H9 (cell line): ENCODE measurements around the gene MYRIP. TPM values are rescaled to one million over a fixed set of nuclear protein-coding genes. Genes with fewer than 3 reads are reported as not detected.

ENCODE experiments used
- DNase-seq: peaks from one replicate; pipeline ENCODE4 v3.0.0-alpha.2; 2017
- H2AFZ ChIP-seq: one replicate; pipeline ENCODE4 v1.6.1; 2013; ENCODE audit warnings: mild to moderate bottlenecking, low read length, control low read depth, moderate library complexity
- H2AK5ac ChIP-seq: 2 replicates; pipeline ENCODE4 v1.6.1; 2013; ENCODE audit warnings: low read length, control low read depth, mixed read lengths; ENCODE audit not compliant: insufficient read length
- H2BK120ac ChIP-seq: one replicate; pipeline ENCODE4 v1.6.1; 2013; ENCODE audit warnings: low read depth, mild to moderate bottlenecking, low read length, control low read depth, inconsistent platforms; ENCODE audit not compliant: poor library complexity, severe bottlenecking
- H2BK12ac ChIP-seq: 2 replicates; pipeline ENCODE4 v1.6.1; 2013; ENCODE audit warnings: low read length, control low read depth, mixed read lengths, low read depth; ENCODE audit not compliant: insufficient read length
- H2BK15ac ChIP-seq: 2 replicates; pipeline ENCODE4 v1.6.1; 2013; ENCODE audit warnings: low read depth, low read length, control low read depth
- H2BK20ac ChIP-seq: one replicate; pipeline ENCODE4 v1.6.1; 2013; ENCODE audit warnings: low read depth, mild to moderate bottlenecking, low read length, control low read depth, inconsistent platforms; ENCODE audit not compliant: poor library complexity, severe bottlenecking
- H2BK5ac ChIP-seq: 2 replicates; pipeline ENCODE4 v1.6.1; 2013; ENCODE audit warnings: low read length, control low read depth, mixed read lengths; ENCODE audit not compliant: insufficient read length
- H3K14ac ChIP-seq: 2 replicates; pipeline ENCODE4 v1.6.1; 2013; ENCODE audit warnings: low read length, control low read depth; ENCODE audit not compliant: insufficient read depth
- H3K18ac ChIP-seq: 2 replicates; pipeline ENCODE4 v1.6.1; 2013; ENCODE audit warnings: low read depth, mild to moderate bottlenecking, mixed read lengths, low read length, control low read depth; ENCODE audit not compliant: insufficient read length
- H3K23ac ChIP-seq: 2 replicates; pipeline ENCODE4 v1.6.1; 2013; ENCODE audit warnings: low read length, control low read depth, mixed read lengths, low read depth; ENCODE audit not compliant: insufficient read length
- H3K23me2 ChIP-seq: 2 replicates; pipeline ENCODE4 v1.6.1; 2013; ENCODE audit warnings: low read depth, mild to moderate bottlenecking, mixed read lengths, low read length, control low read depth; ENCODE audit not compliant: insufficient read length, poor library complexity, severe bottlenecking
- H3K27ac ChIP-seq: 2 replicates; pipeline ENCODE4 v1.5.1; 2013; ENCODE audit warnings: low read length, control low read depth, mixed read lengths, low read depth; ENCODE audit not compliant: insufficient read length
- H3K27me3 ChIP-seq: 2 replicates; pipeline ENCODE4 v1.6.1; 2013; ENCODE audit warnings: low read length, control low read depth, inconsistent platforms; ENCODE audit not compliant: insufficient read depth
- H3K4ac ChIP-seq: 2 replicates; pipeline ENCODE4 v1.6.1; 2013; ENCODE audit warnings: low read depth, mild to moderate bottlenecking, control low read depth, inconsistent platforms, low read length, moderate library complexity
- H3K4me1 ChIP-seq: 2 replicates; pipeline ENCODE4 v1.6.1; 2013; ENCODE audit warnings: low read length, control low read depth, inconsistent platforms; ENCODE audit not compliant: insufficient read depth
- H3K4me2 ChIP-seq: 2 replicates; pipeline ENCODE4 v1.6.1; 2013; ENCODE audit warnings: low read length, control low read depth, mixed read lengths; ENCODE audit not compliant: insufficient read length, insufficient read depth
- H3K56ac ChIP-seq: 2 replicates; pipeline ENCODE4 v1.6.1; 2013; ENCODE audit warnings: low read depth, mild to moderate bottlenecking, mixed read lengths, low read length, control low read depth; ENCODE audit not compliant: insufficient read length
- H3K79me1 ChIP-seq: 2 replicates; pipeline ENCODE4 v1.6.1; 2013; ENCODE audit warnings: low read depth, mild to moderate bottlenecking, moderate library complexity, low read length, control low read depth, inconsistent platforms; ENCODE audit not compliant: insufficient read depth, poor library complexity, severe bottlenecking
- H3K79me2 ChIP-seq: 2 replicates; pipeline ENCODE4 v1.6.1; 2013; ENCODE audit warnings: low read length, control low read depth, inconsistent platforms; ENCODE audit not compliant: insufficient read depth
- H3K9ac ChIP-seq: 2 replicates; pipeline ENCODE4 v1.6.1; 2013; ENCODE audit warnings: low read length, control low read depth, mixed read lengths; ENCODE audit not compliant: insufficient read length; ENCODE audit errors: extremely low read depth
- H3K9me3 ChIP-seq: one replicate; pipeline ENCODE4 v1.6.1; 2013; ENCODE audit warnings: low read depth, low read length, inconsistent platforms; ENCODE audit not compliant: control insufficient read depth
- H3T11ph ChIP-seq: one replicate; pipeline ENCODE4 v1.6.1; 2013; ENCODE audit warnings: mild to moderate bottlenecking, low read length, control low read depth, inconsistent platforms
- H4K20me1 ChIP-seq: one replicate; pipeline ENCODE4 v1.6.1; 2013; ENCODE audit not compliant: control insufficient read depth, insufficient read length, insufficient read depth
- H4K5ac ChIP-seq: 2 replicates; pipeline ENCODE4 v1.6.1; 2013; ENCODE audit warnings: low read depth, mild to moderate bottlenecking, mixed read lengths, low read length, control low read depth; ENCODE audit not compliant: insufficient read length
- H4K8ac ChIP-seq: replicated peaks from 2 replicates; pipeline ENCODE4 v1.6.1; 2013; ENCODE audit warnings: low read length, control low read depth, mixed read lengths, low read depth; ENCODE audit not compliant: insufficient read length
- H4K91ac ChIP-seq: 2 replicates; pipeline ENCODE4 v1.6.1; 2013; ENCODE audit warnings: low read depth, mild to moderate bottlenecking, moderate library complexity, mixed read lengths, low read length, control low read depth; ENCODE audit not compliant: insufficient read length
- H3K27ac Mint-ChIP-seq, 3 experiments: 2 replicates in 2 of 3; 3 replicates in 1 of 3; pipeline ENCODE4 v1.8.0; 2020 to 2021; ENCODE audit warnings: mixed read lengths in 3 of 3, mild to moderate bottlenecking in 1 of 3, moderate library complexity in 1 of 3
- H3K27me3 Mint-ChIP-seq: 2 replicates; pipeline ENCODE4 v1.8.0; 2021; ENCODE audit warnings: low read depth, mild to moderate bottlenecking, moderate library complexity, mixed read lengths
- H3K36me3 Mint-ChIP-seq, 3 experiments: 2 replicates in 2 of 3; 3 replicates in 1 of 3; pipeline ENCODE4 v1.8.0; 2020 to 2021; ENCODE audit warnings: low read depth in 3 of 3, mixed read lengths in 3 of 3; ENCODE audit not compliant: insufficient read depth in 1 of 3
- H3K4me1 Mint-ChIP-seq, 2 experiments: 2 replicates each; pipeline ENCODE4 v1.8.0; 2020; ENCODE audit warnings: mixed read lengths in 2 of 2
- H3K4me3 Mint-ChIP-seq, 2 experiments: 2 replicates in 1 of 2; 3 replicates in 1 of 2; pipeline ENCODE4 v1.8.0; 2020 to 2021; ENCODE audit warnings: mild to moderate bottlenecking in 2 of 2, mixed read lengths in 2 of 2, moderate library complexity in 1 of 2
- H3K9me3 Mint-ChIP-seq, 2 experiments: 2 replicates in 1 of 2; 3 replicates in 1 of 2; pipeline ENCODE4 v1.8.0; 2020; ENCODE audit warnings: mild to moderate bottlenecking in 2 of 2, mixed read lengths in 2 of 2, moderate library complexity in 1 of 2
- CTCF ChIP-seq: fragments of 200-600 bp; sonication (generic); conservative IDR thresholded peaks from 3 replicates; pipeline ENCODE4 v1.8.0; 2021; ENCODE audit warnings: antibody characterized with exemption, mild to moderate bottlenecking
- WGBS: extraction: QIAGEN DNeasy Blood & Tissue Kit; methylation state at CpG from one replicate; pipeline ENCODE4 v1.1.7; 2013; ENCODE audit warnings: missing lambda C conversion rate, low lambda C conversion rate, mixed read lengths; ENCODE audit not compliant: insufficient read length; ENCODE audit errors: extremely low coverage; 5-methylcytosine and 5-hydroxymethylcytosine counted together
- total RNA-seq: library from RNA; stranded (reverse); gene quantifications from 2 replicates; pipeline ENCODE4 v1.2.1, GENCODE V29; 2021

The MYRIP gene
- total RNA-seq, 1 experiment from 2014 or later, result 1.8 TPM

- H2BK120ac ChIP-seq, result no peak overlapping the region
- H3K27ac ChIP-seq, result no peak overlapping the region
- no peaks in the 10 kb centered on the region for H3K4me1 ChIP-seq
- no peak overlapping the region for H3K4ac ChIP-seq
- no peak for TF ChIP-seq CTCF
- no peak overlapping the region for H4K5ac ChIP-seq
- H3K14ac ChIP-seq, result no peak overlapping the region
- H4K8ac ChIP-seq, result no peak overlapping the region
- Mint-ChIP-seq H3K9me3 (no peaks in the 10 kb centered on the region), H3K27me3 (no peaks in the 10 kb centered on the region; the same call in 1 of the 2 replicates), H3K36me3 (no peaks in the 10 kb centered on the region), H3K27ac (no peak overlapping the region), H3K4me1 (no peaks in the 10 kb centered on the region), H3K4me3 (no peak overlapping the region)
- no peaks in the 10 kb centered on the region for H3K27me3 ChIP-seq
- no peak overlapping the region for H2BK20ac ChIP-seq
- no peak overlapping the region for H2BK12ac ChIP-seq
- no peak overlapping the region for H2BK15ac ChIP-seq
- no peak overlapping the region for H3K23ac ChIP-seq
- H2AFZ ChIP-seq, result no peak overlapping the region
- no peak overlapping the region for H4K91ac ChIP-seq
- no peak overlapping the region for H3K18ac ChIP-seq
- H3K56ac ChIP-seq, result no peak overlapping the region
- H2BK5ac ChIP-seq, result no peak overlapping the region
- no peak for DNase-seq
- no peak overlapping the region for H3T11ph ChIP-seq
- H4K20me1 ChIP-seq, result no peaks in the 10 kb centered on the region
- no peaks in the 10 kb centered on the region for H3K23me2 ChIP-seq
- no peak overlapping the region for H3K9ac ChIP-seq
- no peak overlapping the region for H3K4me2 ChIP-seq
- no peaks in the 10 kb centered on the region for H3K79me1 ChIP-seq
- no peaks in the 10 kb centered on the region for H3K79me2 ChIP-seq
- no CpG with 5 or more reads among the region's 9 CpGs for WGBS
- no peak overlapping the region for H2AK5ac ChIP-seq
- H3K9me3 ChIP-seq, result no peaks in the 10 kb centered on the region
Observed at GRCh38 chr3:40116478-40117177, 307.2 kb downstream of the MYRIP start.
